ENCODE data around the gene MKNK2. TPM values are rescaled to one million over a fixed set of nuclear protein-coding genes. Genes with fewer than 3 reads are reported as not detected.
A peak's percentile ranks its signal among the peaks of the same experiment; 100 is the strongest.

MKNK2 gene
- total and polyA plus RNA-seq, 2 of the 13 experiments (the other 11 are each of a cell fraction or from before 2014, with no cell fraction given), result 44.9 to 112 TPM

- peak; percentile 6 for TF ChIP-seq AGO1 (IDR thresholded peaks at IDR 0.05; ENCODE audit: low read depth, low read length, poor library complexity, severe bottlenecking)
- TF ChIP-seq NPAS2 (CRISPR knock-in tag; IDR thresholded peaks at IDR 0.05; ENCODE audit: borderline replicate concordance), result no peak
- 0 out of 2 replicates have a peak, but pooled peaks have one; percentile 31 for TF ChIP-seq RBFOX2 (IDR thresholded peaks at IDR 0.05; ENCODE audit: low read depth, low read length)
- Histone ChIP-seq H3K27me3 (ENCODE audit: control insufficient read depth in 1 of 2, insufficient read depth in 2 of 2, low read length in 2 of 2) (no peaks in the 10 kb centered on the region), H3K4me3 (replicated peaks in 1 of 3; ENCODE audit: insufficient read depth in 1 of 3, low read depth in 2 of 3, low read length in 3 of 3) (no peak overlapping the region), H3K4me2 (ENCODE audit: low read depth, low read length) (no peak overlapping the region), H3K9ac (ENCODE audit: insufficient read depth, low read depth, low read length) (no peak overlapping the region), H2AFZ (ENCODE audit: low read length) (no peak overlapping the region), H3K9me3 (ENCODE audit: low read length) (no peaks in the 10 kb centered on the region), H3K27ac (ENCODE audit: extremely low read length, insufficient read depth, low read length) (no peak overlapping the region), H3K79me2 (ENCODE audit: insufficient read depth, low read length) (peaks cover 2% of the 10 kb centered on the region), H3K4me1 (ENCODE audit: insufficient read depth, low read length) (peaks cover 16% of the 10 kb centered on the region), H3K36me3 (replicated peaks in 1 of 2; ENCODE audit: control insufficient read depth in 1 of 2, insufficient read depth in 2 of 2, low read length in 2 of 2) (no peaks in the 10 kb centered on the region), H4K20me1 (ENCODE audit: insufficient read depth, low read length) (peaks cover 3% of the 10 kb centered on the region; the same call in 1 of the 2 replicates)
- intact Hi-C loops (cut with micrococcal nuclease; ENCODE audit: unreplicated experiment) (loop anchor here (10.0 kb wide), 1 partner anchor 145 kb away; the partner anchor contains the start of gene AP3D1), in situ Hi-C loops (cut with HindIII; ENCODE audit: extremely low pct_ligation_motif_present, low pct_unique_long_range_greater_than_20kb) (no loop called here)
- ChIA-PET CTCF (ENCODE audit: low intra/inter-chr PET ratio, low total read pairs) (no interaction called here), POLR2A (no interaction called here)
- FAIRE-seq (no peak), ATAC-seq (no peak), DNase-seq (ENCODE audit: low spot score) (no peak)
- WGBS (ENCODE audit: low lambda C conversion rate), result 94% methylated on average over 8 of the region's 20 CpGs
- BruUV-seq (replicated peaks), result no TSS peak
Observed at GRCh38 chr19:2010135-2010668, 40.8 kb downstream of the MKNK2 start.

DNA sequence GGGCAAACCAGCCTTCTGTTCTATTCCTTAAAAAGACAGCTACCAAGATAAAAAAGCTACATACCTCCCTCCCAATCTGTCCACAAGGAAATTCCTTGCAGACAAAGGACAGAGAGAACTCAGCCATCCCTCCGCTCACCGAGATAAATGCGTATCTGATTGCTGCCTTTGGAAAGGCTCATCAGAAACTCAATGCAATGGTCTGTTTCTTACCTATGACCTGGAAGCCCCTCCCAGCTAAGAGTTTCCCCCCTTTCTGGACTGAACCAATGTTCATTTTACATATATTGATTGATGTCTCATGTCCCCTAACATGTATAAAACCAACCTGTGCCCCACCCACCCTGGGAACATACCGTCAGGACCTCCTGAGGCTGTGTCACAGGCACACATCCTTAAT lies 47.2 kb downstream of the MKNK2 start:
- no peak for DNase-seq (ENCODE audit: low spot score)
- Histone ChIP-seq H3K27me3 (ENCODE audit: control insufficient read depth in 1 of 2, insufficient read depth in 2 of 2, low read length in 2 of 2) (no peaks in the 10 kb centered on the region), H4K20me1 (ENCODE audit: insufficient read depth, low read length) (0 out of 2 replicates have a peak, but pooled peaks cover 2% of the 10 kb centered on the region), H3K79me2 (ENCODE audit: insufficient read depth, low read length) (no peaks in the 10 kb centered on the region), H3K4me1 (ENCODE audit: insufficient read depth, low read length) (no peaks in the 10 kb centered on the region), H3K4me2 (ENCODE audit: low read depth, low read length) (no peak overlapping the region), H2AFZ (ENCODE audit: low read length) (no peak overlapping the region), H3K4me3 (replicated peaks in 1 of 3; ENCODE audit: insufficient read depth in 1 of 3, low read depth in 2 of 3, low read length in 3 of 3) (no peak overlapping the region), H3K27ac (ENCODE audit: extremely low read length, insufficient read depth, low read length) (no peak overlapping the region), H3K36me3 (replicated peaks in 1 of 2; ENCODE audit: control insufficient read depth in 1 of 2, insufficient read depth in 2 of 2, low read length in 2 of 2) (no peaks in the 10 kb centered on the region; a peak in 1 of 5 replicates), H3K9me3 (ENCODE audit: low read length) (no peaks in the 10 kb centered on the region), H3K9ac (ENCODE audit: insufficient read depth, low read depth, low read length) (no peak overlapping the region)
- in situ Hi-C loops (cut with HindIII; ENCODE audit: extremely low pct_ligation_motif_present, low pct_unique_long_range_greater_than_20kb), result no loop called here
- no peak for ATAC-seq
- WGBS (ENCODE audit: low lambda C conversion rate), result 100% methylated on average over 4 of the region's 4 CpGs
- CTCF ChIA-PET (ENCODE audit: low intra/inter-chr PET ratio, low total read pairs), result no interaction called here
- FAIRE-seq, result no peak
- intact Hi-C loops (cut with micrococcal nuclease; ENCODE audit: unreplicated experiment), result no loop called here
- no TSS peak for BruUV-seq (replicated peaks)
- TF ChIP-seq CENPT (CRISPR knock-in tag; IDR thresholded peaks at IDR 0.05; ENCODE audit: low read depth), result no peak
- TF ChIP-seq PLSCR1 (CRISPR knock-in tag; IDR thresholded peaks at IDR 0.05; ENCODE audit: borderline replicate concordance), result no peak
- no peak for TF ChIP-seq KDM3A (CRISPR knock-in tag; IDR thresholded peaks at IDR 0.05; ENCODE audit: low read depth)
- TF ChIP-seq GATAD2A (CRISPR knock-in tag; IDR thresholded peaks at IDR 0.05), result no peak
- TF ChIP-seq RCOR2 (CRISPR knock-in tag; IDR thresholded peaks at IDR 0.05), result no peak
- no peak for TF ChIP-seq HDAC2 (CRISPR knock-in tag; IDR thresholded peaks at IDR 0.05)
- TF ChIP-seq, protein P1, sequence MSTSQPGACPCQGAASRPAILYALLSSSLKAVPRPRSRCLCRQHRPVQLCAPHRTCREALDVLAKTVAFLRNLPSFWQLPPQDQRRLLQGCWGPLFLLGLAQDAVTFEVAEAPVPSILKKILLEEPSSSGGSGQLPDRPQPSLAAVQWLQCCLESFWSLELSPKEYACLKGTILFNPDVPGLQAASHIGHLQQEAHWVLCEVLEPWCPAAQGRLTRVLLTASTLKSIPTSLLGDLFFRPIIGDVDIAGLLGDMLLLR (CRISPR knock-in tag; IDR thresholded peaks at IDR 0.05), result no peak
- POLR2A ChIA-PET, result interaction anchor here (0.7 kb wide), 1 partner anchor 12 kb away, joined by 3 read pairs; the partner anchor contains the start of gene BTBD2

All from HepG2 (cell line).